Activated naive CD8-positive, alpha-beta T cell treated with anti-CD3 and anti-CD28 coated beads, Interleukin-2, amount 10 ng/mL, durations not matched to agents 7 days and 5 days (primary cell): ENCODE measurements around the gene ARPC3. TPM values are rescaled to one million over a fixed set of nuclear protein-coding genes. Genes with fewer than 3 reads are reported as not detected.
"Not testable (repeated sequence)": the region's sequence is repeated elsewhere in the genome, so short reads cannot be mapped to it uniquely, and the experiment has no call there.

ENCODE experiments used
- ATAC-seq: fragments of 150-1000 bp; cut with Tn5 transposase; one replicate; pipeline ENCODE4 v1.10.0; 2021; ENCODE audit warnings: low read depth, moderate library complexity
- POLR2A ChIA-PET: fragments of 350-600 bp; sonication (Branson Sonifier 250); formaldehyde crosslinking; loops from one replicate; lab custom pipeline; 2021; ENCODE audit warnings: antibody characterized with exemption; lab: Charles Lee
- DNase-seq: peaks from one replicate; pipeline ENCODE4 v3.0.0; 2021
- H3K27ac Mint-ChIP-seq: one replicate; pipeline ENCODE4 v1.8.0; 2022; ENCODE audit warnings: mild to moderate bottlenecking, mixed read lengths
- H3K27me3 Mint-ChIP-seq: one replicate; pipeline ENCODE4 v1.8.0; 2022; ENCODE audit warnings: mild to moderate bottlenecking, moderate library complexity, mixed read lengths
- H3K36me3 Mint-ChIP-seq: one replicate; pipeline ENCODE4 v1.8.0; 2021; ENCODE audit warnings: mild to moderate bottlenecking, mixed read lengths
- H3K4me1 Mint-ChIP-seq: one replicate; pipeline ENCODE4 v1.8.0; 2021; ENCODE audit warnings: mixed read lengths
- H3K4me3 Mint-ChIP-seq: one replicate; pipeline ENCODE4 v1.8.0; 2022; ENCODE audit warnings: mild to moderate bottlenecking, moderate library complexity, mixed read lengths
- H3K9me3 Mint-ChIP-seq: one replicate; pipeline ENCODE4 v1.8.0; 2021; ENCODE audit warnings: mixed read lengths
- total RNA-seq, 2 experiments: library from RNA; stranded (reverse); gene quantifications; one replicate each; pipeline ENCODE4 v1.2.3, GENCODE V29; 2021

The ARPC3 gene
- total RNA-seq, 2 experiments from 2014 or later = 361 to 371 TPM

DNA sequence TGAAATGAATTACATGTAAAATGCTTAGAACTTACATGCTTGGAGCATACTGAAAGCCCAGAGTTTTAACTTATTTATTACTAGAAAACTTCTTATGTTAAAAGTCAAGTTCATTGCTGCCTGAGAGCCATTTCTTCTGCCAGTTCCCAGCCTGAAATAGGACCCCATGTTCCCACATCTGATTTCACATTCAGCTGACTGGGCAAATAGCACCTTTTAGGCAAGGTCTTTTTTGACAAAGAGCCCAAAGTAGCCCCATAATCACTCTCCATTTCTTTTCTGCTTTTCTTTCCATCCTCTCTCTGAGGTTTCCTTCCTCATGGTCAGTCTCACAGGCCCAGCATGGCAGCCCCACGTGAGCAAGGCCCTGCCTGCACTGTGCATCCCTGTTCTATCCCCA is 1.1 kb upstream of the ARPC3 start:
- peak overlapping the region; percentile 100 for H3K4me3 Mint-ChIP-seq
- H3K27me3 Mint-ChIP-seq = no peaks in the 10 kb centered on the region
- H3K4me1 Mint-ChIP-seq = peaks cover 32% of the 10 kb centered on the region
- no peaks in the 10 kb centered on the region for H3K9me3 Mint-ChIP-seq
- ATAC-seq (no peak), DNase-seq (no peak)
- H3K36me3 Mint-ChIP-seq = peaks cover 31% of the 10 kb centered on the region
- POLR2A ChIA-PET = interaction anchor here (0.6 to 6.0 kb wide), 9 partner anchors 11 to 162 kb away, joined by 4 to 87 read pairs (median 6); partner anchors contain the start of genes FAM216A, GPN3 and TCTN1
- H3K27ac Mint-ChIP-seq = peak overlapping the region; percentile 100

DNA sequence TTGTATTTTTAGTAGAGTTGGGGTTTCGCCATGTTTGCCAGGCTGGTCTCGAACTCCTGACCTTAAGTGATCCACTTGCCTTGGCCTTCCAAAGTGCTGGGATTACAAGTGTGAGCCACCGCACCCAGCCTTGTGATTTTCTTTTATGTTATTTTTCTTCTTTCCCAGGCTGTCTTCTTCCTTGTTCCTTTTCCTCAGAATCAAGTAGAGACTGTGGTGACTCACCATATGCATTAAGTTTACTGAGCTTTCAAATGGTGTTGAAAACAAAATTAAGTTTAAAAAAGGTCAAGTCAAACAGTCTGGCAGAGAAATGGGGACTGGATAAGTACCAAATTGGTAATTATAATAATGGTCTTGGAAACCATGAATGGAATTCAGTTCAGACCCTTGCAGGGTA is 5.7 kb downstream of the ARPC3 start:
- H3K9me3 Mint-ChIP-seq = no peaks in the 10 kb centered on the region
- peaks cover 23% of the 10 kb centered on the region for H3K4me1 Mint-ChIP-seq
- POLR2A ChIA-PET = no interaction called here
- DNase-seq = no peak
- ATAC-seq = no peak
- no peak overlapping the region for H3K4me3 Mint-ChIP-seq
- no peak overlapping the region for H3K27ac Mint-ChIP-seq
- no peaks in the 10 kb centered on the region for H3K27me3 Mint-ChIP-seq
- peaks cover 27% of the 10 kb centered on the region for H3K36me3 Mint-ChIP-seq

DNA sequence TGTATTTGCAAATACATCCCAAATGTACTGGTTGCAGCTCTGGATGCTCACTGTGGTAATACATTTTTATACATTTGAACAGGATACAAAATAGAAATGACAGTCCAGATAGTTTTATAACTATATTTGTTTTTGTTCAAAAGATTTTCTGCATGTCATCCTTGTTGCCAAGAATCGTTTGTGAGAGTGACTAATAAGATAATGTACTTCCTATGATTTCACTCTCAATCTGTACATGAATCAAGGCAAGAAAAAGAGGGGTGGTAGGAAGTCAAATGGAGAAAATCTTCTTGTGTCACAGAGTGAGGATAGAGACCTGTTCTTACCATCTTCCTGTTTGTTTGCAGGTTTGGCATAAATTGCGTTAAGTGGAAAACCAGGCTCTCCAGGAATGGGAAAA is 13.9 kb downstream of the ARPC3 start:
- Mint-ChIP-seq H3K4me3 (no peak overlapping the region), H3K36me3 (peaks cover 25% of the 10 kb centered on the region), H3K9me3 (no peaks in the 10 kb centered on the region), H3K4me1 (no peaks in the 10 kb centered on the region), H3K27me3 (no peaks in the 10 kb centered on the region), H3K27ac (no peak overlapping the region)
- no peak for ATAC-seq
- POLR2A ChIA-PET = no interaction called here
- DNase-seq = no peak

DNA sequence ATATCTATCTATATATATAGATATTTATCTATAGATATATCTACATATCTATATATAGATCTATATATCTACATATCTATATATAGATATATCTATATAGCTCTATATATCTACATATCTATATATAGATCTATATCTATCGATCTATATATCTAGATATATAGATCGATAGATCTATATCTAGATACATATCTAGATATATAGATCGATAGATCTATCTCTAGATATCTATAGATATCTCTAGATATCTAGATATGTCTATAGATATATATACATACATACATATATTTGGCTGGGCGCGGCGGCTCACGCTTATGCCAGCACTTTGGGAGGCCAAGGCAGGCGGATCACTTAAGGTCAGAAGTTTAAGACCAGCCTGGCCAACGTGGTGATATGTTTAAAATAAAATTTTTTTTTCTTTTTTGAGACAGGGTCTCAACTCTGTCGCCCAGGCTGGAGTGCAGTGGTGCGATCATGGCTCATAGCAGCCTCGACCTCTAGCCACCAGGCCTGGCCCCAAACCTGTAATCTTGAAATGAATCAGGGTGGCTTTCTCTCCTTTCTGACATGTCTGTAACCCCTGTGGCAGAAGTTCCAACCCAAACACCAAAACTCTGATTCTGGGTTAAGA is 18.1 kb downstream of the ARPC3 start:
- ATAC-seq (no peak), DNase-seq (no peak)
- H3K4me1 Mint-ChIP-seq = no peaks in the 10 kb centered on the region
- no peak overlapping the region for H3K4me3 Mint-ChIP-seq
- H3K27me3 Mint-ChIP-seq = no peaks in the 10 kb centered on the region
- POLR2A ChIA-PET = interaction anchor here (0.5 to 2.0 kb wide), 16 partner anchors 11 to 431 kb away, joined by 3 to 26 read pairs (median 6); partner anchors contain the start of genes ARPC3 and GPN3
- H3K9me3 Mint-ChIP-seq = no peaks in the 10 kb centered on the region
- no peak overlapping the region for H3K27ac Mint-ChIP-seq
- H3K36me3 Mint-ChIP-seq = peaks cover 14% of the 10 kb centered on the region

DNA sequence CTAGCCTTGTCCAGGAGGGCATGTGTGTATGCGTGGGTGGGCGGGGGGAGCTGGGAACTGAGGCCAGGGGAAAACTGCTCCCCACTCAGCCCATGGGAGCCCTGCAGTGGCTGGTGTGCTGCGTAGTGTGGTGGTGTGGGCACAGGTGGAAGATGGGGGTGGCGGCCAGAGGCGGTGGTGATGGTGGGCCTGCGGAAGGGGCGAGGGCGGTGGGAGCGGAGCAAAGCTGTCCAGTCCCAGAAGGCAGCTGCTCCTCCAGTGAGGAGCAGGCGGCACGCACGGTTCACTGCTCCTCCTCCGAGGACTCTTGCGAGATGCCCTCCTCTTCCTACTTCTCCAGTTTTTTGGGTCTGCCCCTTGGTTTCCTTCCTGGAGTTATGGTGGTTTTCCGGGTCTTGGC is 20.5 kb downstream of the ARPC3 start:
- H3K4me3 Mint-ChIP-seq, H3K9me3 Mint-ChIP-seq, H3K27me3 Mint-ChIP-seq, ATAC-seq, DNase-seq, H3K36me3 Mint-ChIP-seq, POLR2A ChIA-PET, H3K4me1 Mint-ChIP-seq, H3K27ac Mint-ChIP-seq: not testable (repeated sequence)

DNA sequence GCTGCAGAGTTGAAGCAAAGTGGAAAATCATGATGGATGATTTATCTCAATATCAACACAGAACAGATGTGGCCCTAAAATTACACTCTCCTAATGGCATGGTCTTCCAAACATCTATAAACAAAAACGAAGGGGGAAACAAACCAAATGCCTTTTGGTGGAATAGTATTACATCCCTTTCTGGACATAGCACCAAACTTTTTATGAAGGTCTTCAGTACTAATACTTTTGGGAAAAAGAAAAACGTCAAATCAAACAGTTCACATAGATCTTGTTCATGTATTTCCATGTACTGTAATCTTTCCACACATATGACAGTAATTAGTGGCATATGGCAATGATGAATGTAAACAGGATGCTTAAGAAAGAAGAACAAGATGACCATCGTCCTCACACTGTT is 23.7 kb downstream of the ARPC3 start:
- Mint-ChIP-seq H3K4me3 (no peak overlapping the region), H3K27me3 (peaks cover 12% of the 10 kb centered on the region), H3K27ac (no peak overlapping the region), H3K4me1 (no peaks in the 10 kb centered on the region), H3K36me3 (no peaks in the 10 kb centered on the region), H3K9me3 (no peaks in the 10 kb centered on the region)
- DNase-seq = no peak
- POLR2A ChIA-PET = no interaction called here
- ATAC-seq = no peak

DNA sequence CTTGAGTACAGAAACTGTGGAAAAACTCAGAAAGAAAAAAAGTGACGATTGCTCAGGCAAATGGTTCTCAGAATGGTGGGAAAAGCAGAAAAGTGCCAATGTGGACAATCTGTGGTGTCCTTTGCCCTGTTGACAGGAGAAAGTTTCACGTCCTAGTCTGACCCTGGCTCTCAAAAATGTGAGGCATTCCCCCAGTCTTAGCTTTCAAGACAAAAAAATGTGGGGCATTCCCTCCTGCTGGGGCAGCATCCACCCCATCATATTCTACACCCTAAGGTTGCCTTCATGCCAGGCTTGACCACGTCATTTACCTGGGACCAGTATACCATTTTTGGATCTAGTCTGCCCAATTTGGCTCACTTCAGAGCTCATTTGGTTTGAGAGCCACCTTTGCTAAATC is 25.9 kb downstream of the ARPC3 start:
- H3K36me3 Mint-ChIP-seq = no peaks in the 10 kb centered on the region
- POLR2A ChIA-PET = interaction anchor here (0.6 kb wide), 1 partner anchor 45 kb away, joined by 6 read pairs; no protein-coding TSS in a partner anchor

DNA sequence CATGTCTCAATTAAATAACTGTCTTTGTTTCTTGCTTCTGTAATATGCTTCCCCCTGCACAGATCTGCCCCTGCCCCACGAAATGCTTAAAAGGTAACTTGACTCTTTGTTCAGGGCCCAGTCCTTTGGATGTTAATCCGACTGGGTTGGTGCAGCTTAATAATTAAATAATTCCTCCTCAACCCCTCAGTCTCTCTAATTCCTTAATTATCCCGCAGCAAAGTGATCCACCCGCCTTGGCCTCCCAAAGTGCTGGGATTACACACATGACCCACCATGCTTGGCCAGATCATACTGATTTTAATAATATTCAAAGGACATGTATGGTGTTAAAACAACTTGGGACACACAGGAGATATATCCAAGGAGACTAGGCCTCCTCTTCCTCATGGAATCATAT is 28.4 kb downstream of the ARPC3 start:
- no peaks in the 10 kb centered on the region for H3K9me3 Mint-ChIP-seq
- no peaks in the 10 kb centered on the region for H3K36me3 Mint-ChIP-seq
- no peak for DNase-seq
- no peak for ATAC-seq
- POLR2A ChIA-PET = no interaction called here
- H3K4me1 Mint-ChIP-seq = no peaks in the 10 kb centered on the region
- no peak overlapping the region for H3K27ac Mint-ChIP-seq
- H3K27me3 Mint-ChIP-seq = peaks cover 28% of the 10 kb centered on the region
- H3K4me3 Mint-ChIP-seq = no peak overlapping the region

More for the DNA sequence above, 25.9 kb downstream of the ARPC3 start:
- no peak for ATAC-seq
- DNase-seq = no peak
- Mint-ChIP-seq H3K27me3 (peaks cover 20% of the 10 kb centered on the region), H3K4me3 (no peak overlapping the region), H3K4me1 (no peaks in the 10 kb centered on the region), H3K27ac (no peak overlapping the region), H3K9me3 (no peaks in the 10 kb centered on the region)

DNA sequence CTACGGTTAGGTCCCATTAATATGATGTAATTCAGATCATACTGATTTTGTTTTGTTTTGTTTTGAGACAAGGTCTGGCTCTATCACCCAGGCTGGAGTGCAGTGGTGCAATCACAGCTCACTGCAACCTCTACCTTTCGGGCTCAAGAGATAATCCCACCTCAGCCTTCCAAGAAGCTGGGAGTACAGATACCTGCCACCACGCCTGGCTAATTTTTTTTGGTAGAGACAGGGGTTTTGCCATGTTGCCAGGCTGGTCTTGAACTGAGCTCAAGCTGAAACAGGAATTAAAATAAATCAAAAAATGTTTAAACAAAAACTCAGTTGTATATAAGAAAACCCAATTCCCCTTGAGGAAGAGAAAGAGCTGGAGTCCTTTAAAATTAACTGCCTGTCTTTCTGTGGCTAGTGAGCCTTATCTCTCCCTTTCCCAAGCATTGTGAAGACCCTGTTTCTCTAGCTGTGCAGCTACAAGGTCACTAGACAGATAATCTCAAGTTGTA is 28.9 kb downstream of the ARPC3 start:
- POLR2A ChIA-PET = interaction anchor here (1.0 kb wide), 1 partner anchor 10 kb away, joined by 3 read pairs; no protein-coding TSS in a partner anchor
- Mint-ChIP-seq H3K9me3 (no peaks in the 10 kb centered on the region), H3K4me3 (no peak overlapping the region), H3K4me1 (no peaks in the 10 kb centered on the region), H3K27me3 (peaks cover 28% of the 10 kb centered on the region), H3K27ac (no peak overlapping the region), H3K36me3 (no peaks in the 10 kb centered on the region)
- no peak for ATAC-seq
- no peak for DNase-seq

DNA sequence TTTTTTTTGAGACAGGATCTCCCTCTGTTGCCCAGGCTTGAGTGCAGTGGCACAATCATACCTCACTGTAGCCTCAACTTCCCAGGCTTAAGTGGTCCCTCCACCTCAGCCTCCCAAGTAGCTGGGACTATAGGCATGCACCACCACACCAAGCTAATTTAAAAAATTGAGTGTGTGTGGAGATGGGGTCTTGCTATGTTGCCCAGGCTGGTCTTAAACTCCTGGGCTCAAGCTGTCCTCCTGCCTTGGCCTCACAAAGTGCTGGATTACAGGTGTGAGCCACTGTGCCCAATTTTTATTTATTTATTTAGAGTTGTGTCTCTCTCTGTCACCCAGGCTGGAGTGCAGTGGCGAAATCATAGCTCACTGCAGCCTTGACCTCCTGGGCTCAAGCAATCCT is 29.5 kb downstream of the ARPC3 start:
- not testable (repeated sequence) for H3K4me1 Mint-ChIP-seq, H3K9me3 Mint-ChIP-seq, H3K27ac Mint-ChIP-seq, H3K4me3 Mint-ChIP-seq, DNase-seq, ATAC-seq, H3K36me3 Mint-ChIP-seq
- POLR2A ChIA-PET = interaction anchor here (1.0 kb wide), 1 partner anchor 11 kb away, joined by 3 read pairs; no protein-coding TSS in a partner anchor
- peaks cover 28% of the 10 kb centered on the region for H3K27me3 Mint-ChIP-seq

DNA sequence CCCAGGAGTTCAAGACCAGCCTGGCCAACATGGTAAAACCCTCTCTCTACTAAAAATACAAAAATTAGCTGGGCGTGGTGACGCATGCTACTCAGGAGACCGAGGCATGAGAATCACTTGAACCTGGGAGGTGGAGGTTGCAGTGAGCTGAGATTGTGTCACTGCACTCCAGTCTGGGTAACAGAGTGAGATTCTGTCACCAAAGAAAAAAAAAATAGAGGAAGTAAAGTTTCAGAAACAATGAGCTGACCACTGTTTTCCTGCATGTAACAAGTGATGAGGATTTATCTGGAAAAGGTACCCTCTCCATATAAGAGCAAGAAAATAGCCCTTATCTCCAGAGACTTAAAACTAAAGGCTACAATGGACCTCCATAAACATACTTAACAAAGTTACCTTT is 33.0 kb downstream of the ARPC3 start:
- H3K27me3 Mint-ChIP-seq = peaks cover 22% of the 10 kb centered on the region
- DNase-seq, ATAC-seq, H3K4me3 Mint-ChIP-seq, H3K4me1 Mint-ChIP-seq, H3K27ac Mint-ChIP-seq, POLR2A ChIA-PET, H3K9me3 Mint-ChIP-seq, H3K36me3 Mint-ChIP-seq: not testable (repeated sequence)

DNA sequence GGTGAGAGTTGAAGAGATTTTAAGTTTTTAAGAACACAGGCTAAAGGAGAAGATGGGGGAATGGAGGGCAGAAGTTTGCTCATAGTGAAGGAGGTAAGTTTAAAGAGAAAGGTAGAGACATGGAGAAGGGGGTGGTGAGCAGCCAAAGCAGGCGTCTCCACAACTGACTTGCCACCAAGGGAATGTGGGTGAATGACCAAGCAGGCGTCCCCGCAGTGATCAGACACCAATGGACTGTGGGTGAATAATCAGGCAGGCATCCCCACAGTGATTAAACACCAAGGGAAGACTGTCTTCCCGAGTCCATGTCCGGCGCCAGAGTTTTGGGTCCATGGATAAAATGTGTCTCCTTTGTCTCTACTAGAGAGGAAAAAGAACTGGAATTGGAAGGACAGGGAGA is 40.1 kb downstream of the ARPC3 start:
- H3K4me1 Mint-ChIP-seq, H3K9me3 Mint-ChIP-seq, H3K36me3 Mint-ChIP-seq, H3K4me3 Mint-ChIP-seq, H3K27ac Mint-ChIP-seq, POLR2A ChIA-PET, H3K27me3 Mint-ChIP-seq, ATAC-seq, DNase-seq: not testable (repeated sequence)

DNA sequence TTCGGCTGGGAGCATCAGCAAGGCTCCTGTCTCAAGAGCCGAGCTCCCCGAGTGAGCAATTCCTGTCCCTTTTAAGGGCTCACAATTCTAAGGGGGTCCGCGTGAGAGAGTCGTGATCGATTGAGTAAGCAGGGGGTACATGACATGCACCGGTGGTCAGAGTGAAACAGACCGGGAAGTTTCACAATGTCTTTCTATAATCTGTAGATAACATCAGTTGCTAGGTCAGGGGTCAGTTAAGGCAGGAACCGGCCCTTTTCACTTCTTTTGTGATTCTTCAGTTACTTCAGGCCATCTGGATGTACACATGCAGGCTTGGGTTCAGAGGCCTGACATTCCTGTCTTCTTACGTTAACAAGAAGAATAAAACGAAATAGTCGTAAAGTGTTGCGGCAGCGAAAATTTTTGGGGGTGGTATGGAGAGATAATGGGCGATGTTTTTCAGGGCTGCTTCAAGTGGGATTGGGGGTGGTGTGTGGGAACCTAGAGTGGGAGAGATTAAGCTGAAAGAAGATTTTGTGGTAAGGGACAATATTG is 44.9 kb downstream of the ARPC3 start:
- peaks cover 14% of the 10 kb centered on the region for H3K4me1 Mint-ChIP-seq
- H3K4me3 Mint-ChIP-seq, POLR2A ChIA-PET, H3K9me3 Mint-ChIP-seq, DNase-seq, H3K27ac Mint-ChIP-seq, ATAC-seq, H3K27me3 Mint-ChIP-seq, H3K36me3 Mint-ChIP-seq: not testable (repeated sequence)
